HG03520 (cell line): Measurements from ENCODE around the gene ZSWIM5.
"Not testable (repeated sequence)": the region's sequence is repeated elsewhere in the genome, so short reads cannot be mapped to it uniquely, and the experiment has no call there.

ENCODE experiments used
- ATAC-seq: cut with Tn5 transposase; IDR thresholded peaks from one replicate; pipeline ENCODE4 v1.9.1; 2021; ENCODE audit warnings: mild to moderate bottlenecking, moderate library complexity; ENCODE audit not compliant: unreplicated experiment

The ZSWIM5 gene

DNA sequence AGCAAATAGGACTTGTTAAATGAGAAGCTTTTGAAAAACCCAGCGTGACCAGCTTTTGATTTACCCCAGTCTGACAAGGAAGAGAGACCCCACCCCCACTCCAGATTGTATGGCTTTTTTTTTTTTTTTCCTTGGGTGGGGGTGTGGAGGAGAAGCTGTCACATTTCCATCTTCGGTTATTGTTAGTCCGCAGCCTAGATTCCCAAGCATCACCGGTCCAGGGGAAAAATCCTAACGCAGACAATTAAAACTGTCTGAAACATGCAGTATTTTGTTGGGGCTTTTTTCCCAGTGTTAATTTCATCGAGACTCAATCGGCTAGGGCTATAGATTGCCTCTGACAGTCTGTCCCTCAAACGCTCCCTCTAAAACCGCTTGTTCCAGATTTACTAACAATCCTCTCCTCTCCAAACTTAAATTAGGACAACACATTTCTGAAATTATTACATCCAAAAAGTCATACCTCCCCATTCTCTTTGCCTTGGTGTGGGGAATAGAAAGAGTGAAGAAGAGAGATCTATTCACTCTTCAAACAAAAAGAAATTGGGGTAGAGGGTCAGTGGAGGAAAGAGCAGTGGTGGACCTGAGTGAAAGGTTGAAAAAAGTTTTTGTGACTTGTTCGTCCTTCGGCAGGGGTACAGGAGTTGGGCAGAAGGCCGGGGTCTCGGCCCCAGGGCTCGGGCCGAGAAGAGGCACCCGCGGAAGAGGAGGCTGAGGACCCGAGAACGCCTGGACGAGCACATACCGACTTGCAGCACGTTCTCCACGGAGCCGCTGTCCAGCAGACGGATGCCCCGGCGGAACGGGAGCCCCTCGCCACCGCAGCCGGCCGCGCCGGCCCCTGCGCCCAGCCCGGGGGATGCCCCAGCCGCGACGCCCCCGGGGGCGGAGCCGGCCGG, 1.1 kb downstream of the ZSWIM5 start:
- peak; percentile 19 for ATAC-seq

DNA sequence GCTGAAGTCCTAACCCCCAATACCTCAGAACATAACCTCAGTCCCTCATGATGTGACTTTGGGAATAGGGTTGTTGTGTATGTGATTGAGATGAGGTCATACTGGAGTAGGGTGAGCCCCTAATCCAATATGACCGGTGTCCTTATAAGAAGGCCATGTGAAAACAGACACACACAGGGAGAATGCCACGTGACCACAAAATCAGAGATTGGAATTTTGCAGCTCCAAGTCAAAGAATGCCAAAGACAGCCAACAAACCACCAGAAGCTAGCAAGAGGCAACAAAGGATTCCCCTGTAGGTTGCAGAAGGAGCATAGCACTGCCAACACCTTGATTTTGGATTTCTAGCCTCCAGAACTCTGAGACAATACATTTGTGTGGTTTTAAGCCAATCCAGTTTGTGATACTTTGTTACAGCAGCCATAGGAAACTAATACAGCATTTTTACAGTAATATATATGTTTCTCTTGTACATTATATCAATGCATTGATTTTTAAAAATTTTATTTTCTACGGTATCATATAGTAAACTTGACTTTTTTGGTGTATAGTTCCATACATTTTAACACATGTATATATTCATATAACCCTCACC, 5.4 kb downstream of the ZSWIM5 start:
- no peak for ATAC-seq

DNA sequence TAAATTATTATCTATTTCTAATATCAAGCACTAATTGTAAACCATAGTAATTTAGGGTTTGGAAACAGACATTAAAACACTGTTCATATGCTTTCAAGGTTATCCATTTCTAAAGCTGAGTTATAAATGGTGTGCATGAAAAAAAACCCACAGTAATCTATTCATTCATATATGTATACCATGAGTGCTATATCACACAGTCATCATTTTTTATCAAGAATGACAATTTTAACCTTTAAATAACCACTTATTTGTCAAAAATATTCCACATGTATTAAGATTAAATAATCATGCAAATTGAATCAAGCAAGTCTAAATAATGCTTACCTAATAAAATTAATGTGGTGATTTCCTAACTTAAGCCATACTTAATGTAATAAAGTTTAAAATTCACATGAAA, 6.0 kb downstream of the ZSWIM5 start:
- no peak for ATAC-seq

DNA sequence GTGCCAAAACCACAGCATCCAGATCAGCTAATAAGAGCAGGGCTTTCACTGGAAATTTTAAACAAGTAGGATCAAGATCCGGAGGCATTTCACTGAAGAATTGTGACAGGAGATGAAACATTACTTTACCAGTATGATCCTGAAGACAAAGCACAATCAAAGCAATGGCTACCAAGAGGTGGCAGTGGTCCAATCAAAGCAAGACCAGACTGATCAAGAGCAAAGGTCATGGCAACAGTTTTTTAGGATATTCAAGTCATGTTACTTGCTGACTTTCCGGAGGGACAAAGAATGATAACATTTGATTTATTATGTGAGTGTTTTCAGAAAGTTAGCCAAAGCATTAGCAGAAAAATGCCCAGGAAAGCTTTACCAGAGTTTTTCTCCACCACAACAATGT, 8.2 kb downstream of the ZSWIM5 start:
- ATAC-seq, result no peak

DNA sequence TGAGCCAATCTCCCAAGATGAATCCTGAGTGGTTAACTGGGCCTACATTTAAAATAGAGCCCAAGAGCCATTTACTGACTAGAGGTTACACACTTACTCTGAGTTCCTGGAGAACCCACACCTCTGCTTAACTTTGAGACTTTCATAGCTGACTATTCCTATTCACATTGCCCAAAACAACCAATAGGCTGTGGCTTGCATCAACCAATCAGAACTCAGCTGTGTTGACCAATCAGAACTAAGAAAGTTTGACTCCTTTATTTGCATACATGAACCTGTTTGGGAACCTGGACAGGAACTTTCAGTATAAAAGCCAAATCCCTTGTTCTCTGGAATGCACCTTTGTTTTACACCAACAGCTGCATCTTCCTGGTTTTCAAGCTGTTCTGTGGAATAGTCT, 9.5 kb downstream of the ZSWIM5 start:
- ATAC-seq, result no peak

DNA sequence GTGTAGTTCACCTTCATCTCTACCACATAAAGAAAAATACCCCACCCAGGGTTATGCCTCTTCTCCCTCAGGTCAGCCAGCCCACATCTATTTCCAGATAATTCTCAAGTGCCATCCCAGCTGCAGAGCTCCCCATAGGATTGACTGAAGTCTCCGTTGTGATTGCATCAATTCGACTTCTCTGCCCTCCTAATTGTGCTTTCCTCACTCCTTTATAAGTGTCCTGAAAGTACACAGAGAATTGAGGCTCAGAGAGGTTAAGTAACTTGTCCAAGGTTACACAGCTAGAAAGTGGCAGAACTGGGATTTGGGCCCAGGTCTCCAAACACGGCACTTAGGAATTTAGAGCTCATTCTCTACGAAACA, 15.0 kb downstream of the ZSWIM5 start:
- ATAC-seq, result no peak

DNA sequence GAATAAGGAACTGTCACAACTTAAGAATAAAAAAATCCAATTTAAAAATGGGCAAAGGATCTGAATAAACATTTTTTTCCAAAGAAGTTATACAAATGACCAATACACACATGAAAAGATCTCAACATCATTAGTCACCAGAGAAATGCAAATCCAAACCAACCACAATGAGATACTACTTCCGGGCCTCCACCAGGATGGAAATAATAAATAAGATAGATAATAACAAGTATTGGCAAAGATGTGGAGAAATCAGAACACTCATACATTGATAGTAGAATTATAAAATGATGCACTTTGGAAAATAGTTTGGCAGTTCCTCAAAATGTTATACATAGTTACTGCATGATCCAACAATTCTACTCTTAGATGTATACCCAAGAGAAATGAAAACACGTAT, 18.7 kb downstream of the ZSWIM5 start:
- no peak for ATAC-seq

DNA sequence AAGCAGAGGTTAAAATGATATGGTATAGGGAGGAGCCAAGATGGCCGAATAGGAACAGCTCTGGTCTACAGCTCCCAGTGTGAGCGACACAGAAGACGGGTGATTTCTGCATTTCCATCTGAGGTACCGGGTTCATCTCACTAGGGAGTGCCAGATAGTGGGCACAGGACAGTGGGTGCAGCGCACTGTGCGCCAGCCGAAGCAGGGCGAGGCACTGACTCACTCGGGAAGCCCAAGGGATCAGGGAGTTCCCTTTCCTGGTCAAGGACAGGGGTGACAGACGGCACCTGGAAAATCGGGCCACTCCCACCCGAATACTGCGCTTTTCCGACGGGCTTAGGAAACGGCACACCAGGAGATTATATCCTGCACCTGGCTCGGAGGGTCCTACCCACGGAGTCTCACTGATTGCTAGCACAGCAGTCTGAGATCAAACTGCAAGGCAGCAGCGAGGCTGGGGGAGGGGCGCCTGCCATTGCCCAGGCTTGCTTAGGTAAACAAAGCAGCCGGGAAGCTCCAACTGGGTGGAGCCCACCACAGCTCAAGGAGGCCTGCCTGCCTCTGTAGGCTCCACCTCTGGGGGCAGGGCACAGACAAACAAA, 26.4 kb downstream of the ZSWIM5 start:
- ATAC-seq, result not testable (repeated sequence)

DNA sequence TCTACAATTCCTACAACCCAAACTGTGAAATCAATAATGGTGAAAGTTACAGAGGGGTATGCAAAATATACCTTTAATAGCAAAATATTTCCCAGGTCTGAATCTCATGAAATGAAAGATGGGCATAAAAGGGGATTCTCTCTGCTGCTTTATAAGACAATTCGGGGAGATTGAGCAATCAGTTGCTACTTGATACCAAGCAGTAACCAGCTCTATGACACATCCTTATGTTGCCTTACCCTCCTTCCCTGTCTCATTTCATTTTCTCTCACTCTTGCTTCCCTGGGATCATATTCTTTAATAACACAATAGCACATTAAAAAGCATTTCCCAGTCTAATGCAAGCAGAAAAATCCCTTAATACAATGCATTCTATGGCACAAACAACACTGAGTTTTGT, 29.0 kb downstream of the ZSWIM5 start:
- no peak for ATAC-seq

DNA sequence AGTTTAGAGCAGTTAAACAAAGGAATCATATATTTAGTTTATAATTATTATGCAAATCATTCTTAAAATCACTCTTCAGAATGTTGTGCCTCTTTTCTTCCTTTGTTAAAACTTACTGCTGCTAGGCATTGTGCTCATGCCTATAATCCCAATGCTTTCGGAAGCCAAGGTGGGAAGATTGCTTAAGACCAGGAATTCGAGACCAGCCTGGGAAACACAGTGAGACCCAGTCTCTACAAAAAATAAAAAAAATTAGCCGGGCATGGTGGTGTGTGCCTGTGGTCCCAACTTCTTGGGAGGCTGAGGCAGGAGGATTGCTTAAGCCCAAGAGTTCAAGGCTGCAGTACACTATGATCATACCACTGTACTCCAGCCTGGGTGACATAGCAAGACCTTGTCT, 33.6 kb downstream of the ZSWIM5 start:
- no peak for ATAC-seq

DNA sequence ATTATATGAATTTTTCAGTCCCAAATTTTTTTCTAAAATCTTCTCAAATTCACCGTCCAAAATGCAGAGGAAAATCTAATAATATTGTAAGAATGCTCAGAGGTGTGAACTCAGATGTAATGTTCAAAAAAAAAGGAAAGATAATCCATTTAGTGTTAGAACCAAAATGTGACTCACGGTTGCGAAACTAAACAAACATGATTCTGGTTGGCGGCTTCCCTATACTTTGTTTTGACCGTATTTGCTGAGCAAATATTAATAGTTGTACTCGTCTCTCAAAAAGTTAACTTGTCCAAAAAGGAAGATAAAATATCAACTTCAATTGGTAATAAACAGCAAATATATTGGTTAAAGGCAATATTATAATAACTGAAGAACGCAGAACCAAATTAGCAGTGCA, 34.4 kb downstream of the ZSWIM5 start:
- no peak for ATAC-seq

DNA sequence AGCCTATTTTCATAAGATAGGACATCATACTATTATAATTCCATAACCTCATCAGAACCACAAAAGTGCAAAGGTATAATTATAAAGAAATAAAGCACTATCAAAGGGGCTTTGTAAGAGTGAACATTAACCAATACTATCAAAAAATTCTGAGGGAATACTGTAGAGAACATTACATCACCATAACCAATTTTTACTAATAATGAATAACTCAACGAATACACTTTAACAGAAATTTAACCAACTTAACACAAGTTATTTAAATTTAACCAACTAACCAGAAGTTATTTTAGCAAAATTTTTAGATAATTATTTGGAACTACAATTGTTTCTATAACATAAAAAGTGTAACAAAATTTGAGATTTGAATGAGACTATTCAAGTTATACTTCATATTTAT, 34.8 kb downstream of the ZSWIM5 start:
- no peak for ATAC-seq

DNA sequence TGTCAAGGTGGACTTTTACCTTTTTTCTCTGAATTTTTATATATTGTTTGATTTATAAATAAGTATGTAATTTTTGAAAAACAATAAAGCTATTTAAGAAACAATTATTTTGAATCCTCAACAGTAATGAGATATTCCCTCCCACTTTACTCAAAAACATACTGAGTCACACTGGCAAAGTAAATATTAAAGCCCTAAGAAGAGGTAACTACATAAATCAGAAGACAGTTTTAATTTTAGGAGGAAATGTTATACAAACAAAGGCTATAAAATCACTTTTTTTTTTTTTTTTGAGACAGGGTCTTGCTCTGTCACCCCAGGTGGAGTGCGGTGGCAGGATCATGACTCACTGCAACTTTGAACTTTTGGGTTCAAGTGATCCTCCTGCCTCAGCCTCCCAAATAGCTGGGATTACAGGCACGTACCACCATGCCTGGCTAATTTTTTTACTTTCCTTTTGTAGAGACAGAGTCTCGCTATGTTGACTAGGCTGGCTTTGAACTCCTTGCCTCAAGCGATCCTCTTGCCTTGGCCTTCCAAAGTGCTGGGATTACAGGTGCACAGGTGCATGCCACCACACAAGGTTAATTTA, 36.2 kb downstream of the ZSWIM5 start:
- no peak for ATAC-seq

DNA sequence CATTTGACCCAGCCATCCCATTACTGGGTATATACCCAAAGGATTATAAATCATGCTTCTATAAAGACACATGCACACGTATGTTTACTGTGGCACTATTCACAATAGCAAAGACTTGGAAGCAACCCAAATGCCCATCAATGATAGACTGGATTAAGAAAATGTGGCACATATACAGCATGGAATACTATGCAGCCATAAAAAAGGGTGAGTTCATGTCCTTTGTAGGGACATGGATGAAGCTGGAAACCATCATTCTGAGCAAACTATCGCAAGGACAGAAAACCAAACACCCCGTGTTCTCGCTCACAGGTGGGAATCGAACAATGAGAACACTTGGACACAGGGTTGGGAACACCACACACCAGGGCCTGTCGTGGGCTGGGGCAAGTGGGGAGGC, 38.5 kb downstream of the ZSWIM5 start:
- ATAC-seq, result not testable (repeated sequence)

DNA sequence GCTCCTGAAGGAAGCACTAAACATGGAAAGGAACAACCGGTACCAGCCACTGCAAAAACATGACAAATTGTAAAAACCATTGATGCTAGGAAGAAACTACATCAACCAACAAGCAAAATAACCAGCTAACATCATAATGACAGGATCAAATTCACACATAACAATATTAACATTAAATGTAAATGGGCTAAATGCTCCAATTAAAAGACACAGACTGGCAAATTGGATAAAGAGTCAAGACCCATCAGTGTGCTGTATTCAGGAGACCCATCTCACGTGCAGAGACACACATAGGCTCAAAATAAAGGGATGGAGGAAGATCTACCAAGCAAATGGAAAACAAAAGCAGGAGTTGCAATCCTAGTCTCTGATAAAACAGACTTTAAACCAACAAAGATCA, 42.1 kb downstream of the ZSWIM5 start:
- not testable (repeated sequence) for ATAC-seq

DNA sequence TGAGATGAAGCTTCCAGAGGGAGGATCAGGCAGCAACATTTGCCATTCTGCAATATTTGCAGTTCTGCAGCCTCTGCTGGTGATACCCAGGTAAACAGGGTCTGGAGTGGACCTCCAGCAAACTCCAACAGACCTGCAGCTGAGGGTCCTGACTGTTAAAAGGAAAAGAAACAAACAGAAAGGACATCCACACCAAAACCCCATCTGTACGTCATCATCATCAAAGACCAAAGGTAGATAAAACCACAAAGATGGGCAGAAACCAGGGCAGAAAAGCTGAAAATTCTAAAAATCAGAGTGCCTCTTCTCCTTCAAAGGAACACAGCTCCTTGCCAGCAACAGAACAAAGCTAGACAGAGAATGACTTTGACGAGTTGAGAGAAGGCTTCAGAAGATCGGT, 43.3 kb downstream of the ZSWIM5 start:
- ATAC-seq, result not testable (repeated sequence)

DNA sequence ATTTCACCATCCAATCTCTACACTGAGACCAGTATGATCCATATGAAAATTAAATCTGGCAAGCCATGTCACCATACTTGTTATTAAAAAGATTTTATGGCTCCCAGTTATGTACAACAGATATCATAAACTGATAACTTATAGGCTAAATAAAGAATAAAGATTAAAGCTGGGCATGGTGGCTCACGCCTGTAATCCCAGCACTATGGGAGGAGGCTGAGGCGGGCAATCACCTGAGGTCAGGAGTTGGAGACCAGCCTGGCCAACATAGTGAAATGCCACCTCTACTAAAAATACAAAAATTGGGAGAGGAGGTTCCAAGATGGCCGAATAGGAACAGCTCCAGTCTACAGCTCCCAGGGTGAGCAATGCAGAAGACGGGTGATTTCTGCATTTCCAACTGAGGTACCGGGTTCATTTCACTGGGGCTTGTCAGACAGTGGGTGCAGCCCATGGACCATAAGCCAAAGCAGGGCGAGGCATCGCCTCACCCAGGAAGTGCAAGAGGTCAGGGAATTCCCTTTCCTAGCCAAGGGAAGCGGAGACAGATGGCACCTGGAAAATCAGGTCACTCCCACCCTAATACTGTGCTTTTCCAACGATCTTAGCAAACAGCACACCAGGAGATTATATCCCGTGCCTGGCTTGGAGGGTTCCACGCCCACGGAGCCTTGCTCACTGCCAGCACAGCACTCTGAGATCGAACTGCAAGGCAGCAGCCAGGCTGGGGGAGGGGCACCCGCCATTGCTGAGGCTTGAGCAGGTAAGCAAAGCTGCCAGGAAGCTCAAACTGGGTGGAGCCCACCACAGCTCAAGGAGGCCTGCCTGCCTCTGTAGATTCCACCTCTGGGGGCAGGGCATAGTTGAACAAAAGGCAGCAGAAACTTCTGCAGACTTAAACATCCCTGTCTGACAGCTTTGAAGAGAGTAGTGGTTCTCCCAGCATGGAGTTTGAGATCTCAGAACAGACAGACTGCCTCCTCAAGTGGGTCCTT, 44.1 kb downstream of the ZSWIM5 start:
- ATAC-seq, result not testable (repeated sequence)

DNA sequence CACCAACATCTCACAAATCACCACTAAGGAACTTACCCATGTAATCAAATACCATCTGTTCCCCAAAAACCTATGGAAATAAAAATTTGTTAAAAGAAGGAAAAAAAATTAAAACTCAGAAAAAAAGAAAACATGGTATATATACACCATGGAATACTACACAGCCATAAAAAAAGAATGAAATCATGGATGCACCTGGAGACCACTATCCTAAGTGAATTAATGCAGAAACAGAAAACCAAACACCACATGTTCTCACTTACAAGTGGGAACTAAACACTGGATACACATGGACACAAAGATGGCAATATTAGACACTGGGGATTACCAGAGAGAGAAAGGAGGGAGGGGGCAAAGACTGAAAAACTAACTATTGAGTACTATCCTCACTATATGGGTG, 50.4 kb downstream of the ZSWIM5 start:
- no peak for ATAC-seq

DNA sequence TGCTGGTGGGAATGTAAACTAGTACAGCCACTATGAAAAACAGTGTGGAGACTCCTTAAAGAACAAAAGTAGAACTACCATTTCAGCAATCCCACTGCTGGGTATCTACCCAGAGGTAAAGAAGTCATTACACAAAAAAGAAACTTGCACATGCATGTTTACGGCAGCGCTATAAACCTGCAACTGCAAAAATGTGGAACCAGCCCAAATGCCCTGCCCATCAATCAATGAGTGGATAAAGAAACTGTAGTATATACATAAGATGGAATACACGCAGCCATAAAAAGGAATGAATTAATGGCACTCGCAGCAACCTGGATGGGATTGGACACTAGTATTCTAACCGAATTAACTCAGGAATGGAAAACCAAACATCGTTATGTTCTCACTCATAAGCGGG, 51.0 kb downstream of the ZSWIM5 start:
- ATAC-seq, result no peak

DNA sequence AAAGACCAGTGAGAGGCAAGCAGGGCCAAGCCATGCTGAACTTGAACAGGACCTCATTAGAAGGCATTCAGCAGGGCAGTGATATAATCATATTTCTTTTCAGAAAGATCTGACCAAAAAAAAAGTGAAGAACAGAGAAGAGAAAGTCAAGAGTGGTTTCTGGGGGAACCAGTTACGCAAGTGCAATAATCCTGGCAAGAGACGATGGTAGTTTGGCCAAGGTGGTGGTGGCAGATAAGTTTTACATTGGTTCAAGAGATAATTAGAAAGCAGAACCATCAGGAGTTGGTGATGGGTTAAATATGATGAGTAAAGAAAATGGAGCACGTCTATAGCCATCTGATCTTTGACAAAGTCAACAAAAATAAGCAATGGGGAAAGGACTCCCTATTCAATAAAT, 54.3 kb downstream of the ZSWIM5 start:
- ATAC-seq, result no peak
